ENCODE measurements around the gene OR4N2. TPM values are rescaled to one million over a fixed set of nuclear protein-coding genes. Genes with fewer than 3 reads are reported as not detected.
"Not testable (repeated sequence)": the region's sequence is repeated elsewhere in the genome, so short reads cannot be mapped to it uniquely, and the experiment has no call there.

The OR4N2 gene
- polyA plus RNA-seq, 1 donor = not detected

- not testable (repeated sequence) for DNase-seq
Observed at GRCh38 chr14:19834203-19834848, 30.8 kb downstream of the OR4N2 start.

DNA sequence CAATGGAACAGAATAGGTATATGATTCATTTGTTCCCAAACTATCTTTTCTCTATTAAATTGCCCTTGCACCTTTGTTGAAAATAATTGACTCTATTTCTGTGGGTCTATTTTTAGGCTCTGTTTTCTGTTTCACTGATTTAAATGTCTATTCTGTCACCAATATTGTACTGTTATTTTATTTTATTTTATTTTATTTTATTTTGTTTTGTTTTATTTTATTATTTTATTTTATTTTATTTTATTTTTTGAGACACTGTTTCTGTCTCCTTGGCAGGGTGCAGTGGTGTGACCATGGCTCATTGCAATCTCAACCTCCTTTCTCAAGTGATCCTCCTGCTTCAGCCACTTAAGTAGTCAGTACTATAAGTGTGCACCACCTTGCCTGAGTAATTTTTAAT, 34.9 kb downstream of the OR4N2 start:
- no peak for DNase-seq

DNA sequence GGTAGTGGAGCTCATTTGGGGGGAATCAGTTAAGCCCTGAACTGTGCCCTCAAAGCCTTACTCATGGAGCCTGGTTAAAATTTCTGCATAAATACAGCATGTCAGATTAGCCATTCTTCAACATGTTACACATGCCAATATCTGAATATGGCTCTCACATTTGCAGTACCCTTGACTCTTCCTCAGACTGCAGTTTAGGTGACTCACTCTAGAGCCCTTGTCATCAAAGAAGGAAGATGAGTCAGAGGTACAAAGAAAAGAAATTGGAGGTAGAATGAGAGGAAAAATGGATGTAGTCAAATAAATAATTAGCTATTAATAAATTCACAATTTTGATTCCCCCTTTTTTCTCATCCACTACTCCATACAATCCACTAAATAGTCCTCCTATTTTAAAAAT, 47.8 kb downstream of the OR4N2 start:
- DNase-seq = no peak

GRCh38 chr14:19866061-19866669, 62.6 kb downstream of the OR4N2 start:
- DNase-seq = not testable (repeated sequence)

DNA sequence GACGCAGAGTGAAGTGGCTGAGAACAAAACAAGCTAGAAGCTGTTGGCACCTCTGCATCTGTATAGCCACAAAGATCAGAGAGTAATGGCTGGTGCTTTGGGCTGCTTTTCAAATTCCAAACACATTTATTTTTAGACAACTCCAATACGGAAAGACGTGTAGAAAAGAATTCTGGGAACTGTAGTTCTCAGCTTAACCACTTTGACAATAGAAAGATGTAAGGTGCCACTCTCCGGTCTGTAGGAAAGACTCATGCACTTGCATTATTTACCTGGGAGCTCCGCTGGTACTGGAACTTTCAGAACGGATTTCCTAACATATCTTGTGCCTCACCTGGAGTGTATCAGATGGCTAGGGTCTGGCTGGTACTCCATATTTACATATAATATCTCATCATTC, 69.6 kb downstream of the OR4N2 start:
- no peak for DNase-seq

DNA sequence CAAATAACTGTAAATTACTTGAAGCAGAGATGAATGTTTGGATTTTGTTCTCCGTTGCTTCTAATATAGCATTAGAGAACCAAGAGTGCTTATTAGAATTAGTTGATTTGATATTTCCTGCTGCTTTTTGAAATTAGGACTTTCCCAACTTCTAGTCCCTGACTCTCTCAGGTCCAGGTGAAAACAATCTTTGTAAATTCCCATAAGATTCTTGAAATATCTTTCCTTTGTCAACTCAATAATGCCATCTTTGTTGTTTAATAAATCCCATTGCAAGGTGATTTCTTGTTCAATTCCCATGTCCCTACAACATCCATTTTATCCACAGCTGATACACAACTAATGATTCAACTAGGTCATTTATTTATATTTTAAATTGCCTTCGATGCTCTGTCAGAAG, 71.3 kb downstream of the OR4N2 start, which contains the start of gene OR4K2:
OR4K2 (plus strand) TSS at position 301 of the 400 bp plus-strand sequence. CDS start 1,126 bp downstream, outside the sequence.
- no peak for DNase-seq

DNA sequence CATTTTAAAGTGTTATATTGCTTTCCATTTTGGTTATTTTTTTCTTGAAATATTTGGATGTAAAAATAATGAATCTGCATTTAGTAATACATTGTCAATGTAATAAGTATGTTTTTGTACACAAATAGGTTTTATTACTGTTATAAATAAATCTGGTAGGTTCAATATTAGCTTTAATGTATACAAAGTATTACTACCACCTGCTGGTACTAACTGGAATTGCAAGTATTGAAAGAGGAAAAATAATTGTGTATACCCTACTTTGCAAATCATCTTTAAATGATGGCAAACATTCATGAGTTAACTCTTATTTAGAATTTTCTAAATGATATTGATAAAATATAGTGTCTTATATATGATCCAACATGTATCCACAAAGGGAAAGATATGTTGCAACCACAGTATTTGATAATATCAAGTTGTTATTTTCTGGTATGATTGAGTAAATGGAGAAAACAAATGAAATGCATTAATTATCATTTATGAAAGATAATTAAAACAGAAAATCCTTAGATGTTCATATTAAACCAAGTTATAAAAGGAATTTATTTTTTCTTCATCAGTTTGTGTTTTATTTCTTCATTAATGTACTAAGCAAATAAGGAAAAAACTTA, 74.6 kb downstream of the OR4N2 start:
- no peak for DNase-seq

Other genes starting within 250 kb of the OR4N2 start
- not detected for gene OR11H2, start 89.9 kb upstream of the OR4N2 start, polyA plus RNA-seq (ENCODE audit: insufficient read length)
- gene OR4Q3, start 60.2 kb upstream of the OR4N2 start, polyA plus RNA-seq (ENCODE audit: insufficient read length) = not detected
- gene OR4M1, start 30.3 kb upstream of the OR4N2 start, polyA plus RNA-seq (ENCODE audit: insufficient read length) = not detected
- gene OR4K2, start 71.4 kb downstream of the OR4N2 start, polyA plus RNA-seq (ENCODE audit: insufficient read length) = not detected
- not detected for gene OR4K5, start 116.8 kb downstream of the OR4N2 start, polyA plus RNA-seq (ENCODE audit: insufficient read length)
- not detected for gene OR4K1, start 127.1 kb downstream of the OR4N2 start, polyA plus RNA-seq (ENCODE audit: insufficient read length)
- not detected for gene OR4K15, start 171.8 kb downstream of the OR4N2 start, polyA plus RNA-seq (ENCODE audit: insufficient read length)
- not detected for gene OR4Q2, start 198.4 kb downstream of the OR4N2 start, polyA plus RNA-seq (ENCODE audit: insufficient read length)
- not detected for gene OR4K14, start 215.5 kb downstream of the OR4N2 start, polyA plus RNA-seq (ENCODE audit: insufficient read length)
- gene OR4K13, start 232.3 kb downstream of the OR4N2 start, polyA plus RNA-seq (ENCODE audit: insufficient read length) = not detected

Data from left kidney (tissue), 2 donors.